ENCODE data around the gene ZNF675.
"Not testable (repeated sequence)": the region's sequence is repeated elsewhere in the genome, so short reads cannot be mapped to it uniquely, and the experiment has no call there.

DNA sequence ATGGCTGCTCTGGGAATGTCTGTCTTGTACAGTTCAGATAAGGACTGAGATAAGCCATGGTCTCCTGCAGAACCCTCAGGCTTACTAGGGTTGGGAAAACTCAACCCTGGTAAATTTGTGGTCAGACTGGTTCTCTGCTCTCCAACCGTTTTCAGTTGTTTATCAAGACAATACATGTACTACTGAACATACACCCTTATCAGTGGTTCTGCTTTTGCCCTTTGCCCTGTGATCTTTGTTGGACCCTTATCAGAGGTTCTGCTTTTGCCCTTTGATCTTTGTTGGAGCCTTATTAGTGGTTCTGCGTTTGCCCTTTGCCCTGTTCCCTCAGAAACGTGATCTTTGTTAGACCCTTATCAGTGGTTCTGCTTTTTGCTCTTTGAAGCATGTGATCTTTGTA is 37.2 kb downstream of the ZNF675 start:
- TF ChIP-seq CTCF, EP300, POLR2A, POLR2AphosphoS5 (IDR thresholded peaks at IDR 0.05): not testable (repeated sequence)
